Duodenal mucosa (tissue), 2 donors: ENCODE measurements around the gene OS9.
"Not testable (repeated sequence)": the region's sequence is repeated elsewhere in the genome, so short reads cannot be mapped to it uniquely, and the experiment has no call there.

Experiments used
- H3K27ac ChIP-seq: one replicate; pipeline ENCODE4 v1.7.0; 2013; ENCODE audit warnings: low read depth, low read length
- H3K27me3 ChIP-seq, 2 donors: one replicate each; pipeline ENCODE4 v1.7.0; 2013; ENCODE audit warnings: low read length in 2 of 2, control low read depth in 1 of 2; ENCODE audit not compliant: insufficient read depth in 2 of 2, control insufficient read depth in 1 of 2
- H3K36me3 ChIP-seq, 2 donors: one replicate each; pipeline ENCODE4 v1.7.0; 2013; ENCODE audit warnings: low read length in 2 of 2, control low read depth in 1 of 2; ENCODE audit not compliant: insufficient read depth in 2 of 2, control insufficient read depth in 1 of 2
- H3K4me1 ChIP-seq, 2 donors: one replicate each; pipeline ENCODE4 v1.7.0; 2013; ENCODE audit warnings: low read length in 2 of 2, control low read depth in 1 of 2; ENCODE audit not compliant: insufficient read depth in 2 of 2, control insufficient read depth in 1 of 2
- H3K4me3 ChIP-seq, 2 donors: one replicate each; pipeline ENCODE4 v1.7.0; 2013; ENCODE audit warnings: low read length in 2 of 2, low read depth in 1 of 2
- H3K9ac ChIP-seq, 2 donors: one replicate each; pipeline ENCODE4 v1.7.0; 2013; ENCODE audit warnings: low read length in 2 of 2, low read depth in 1 of 2
- H3K9me3 ChIP-seq, 2 donors: one replicate each; pipeline ENCODE4 v1.7.0; 2013; ENCODE audit warnings: low read length in 2 of 2, control low read depth in 1 of 2; ENCODE audit not compliant: control insufficient read depth in 1 of 2

The OS9 gene, protein sequence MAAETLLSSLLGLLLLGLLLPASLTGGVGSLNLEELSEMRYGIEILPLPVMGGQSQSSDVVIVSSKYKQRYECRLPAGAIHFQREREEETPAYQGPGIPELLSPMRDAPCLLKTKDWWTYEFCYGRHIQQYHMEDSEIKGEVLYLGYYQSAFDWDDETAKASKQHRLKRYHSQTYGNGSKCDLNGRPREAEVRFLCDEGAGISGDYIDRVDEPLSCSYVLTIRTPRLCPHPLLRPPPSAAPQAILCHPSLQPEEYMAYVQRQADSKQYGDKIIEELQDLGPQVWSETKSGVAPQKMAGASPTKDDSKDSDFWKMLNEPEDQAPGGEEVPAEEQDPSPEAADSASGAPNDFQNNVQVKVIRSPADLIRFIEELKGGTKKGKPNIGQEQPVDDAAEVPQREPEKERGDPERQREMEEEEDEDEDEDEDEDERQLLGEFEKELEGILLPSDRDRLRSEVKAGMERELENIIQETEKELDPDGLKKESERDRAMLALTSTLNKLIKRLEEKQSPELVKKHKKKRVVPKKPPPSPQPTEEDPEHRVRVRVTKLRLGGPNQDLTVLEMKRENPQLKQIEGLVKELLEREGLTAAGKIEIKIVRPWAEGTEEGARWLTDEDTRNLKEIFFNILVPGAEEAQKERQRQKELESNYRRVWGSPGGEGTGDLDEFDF

GRCh38 chr12:57693659-57694458 lies at the start of gene OS9:
Gene OS9, plus strand, starts transcription at chr12:57694132. Its CDS starts 30 bp downstream, at chr12:57694162.
- Histone ChIP-seq H3K27ac (no peak within 1 kb of the TSS), H3K27me3 (no peaks in the 10 kb centered on the region), H3K9me3 (no peaks in the 10 kb centered on the region), H3K4me3 (peak within 1 kb of the TSS; percentile 94 to 100), H3K36me3 (peaks cover 20 to 27% of the 10 kb centered on the region in 2 donors), H3K4me1 (peaks cover 14 to 16% of the 10 kb centered on the region in 2 donors), H3K9ac (peak within 1 kb of the TSS; percentile 88 to 93)

GRCh38 chr12:57645990-57646658 lies 47.8 kb upstream of the OS9 start:
- not testable (repeated sequence) for H3K9me3 ChIP-seq, H3K36me3 ChIP-seq, H3K4me3 ChIP-seq, H3K27me3 ChIP-seq, H3K9ac ChIP-seq, H3K27ac ChIP-seq, H3K4me1 ChIP-seq

- H3K9me3 ChIP-seq, H3K4me1 ChIP-seq, H3K9ac ChIP-seq, H3K27me3 ChIP-seq, H3K27ac ChIP-seq, H3K4me3 ChIP-seq, H3K36me3 ChIP-seq: not testable (repeated sequence)
Observed at GRCh38 chr12:57646659-57647049, 47.3 kb upstream of the OS9 start.

- Histone ChIP-seq H3K4me1 (no peaks in the 10 kb centered on the region), H3K36me3 (no peaks in the 10 kb centered on the region), H3K27me3 (no peaks in the 10 kb centered on the region), H3K27ac (no peak overlapping the region), H3K4me3 (no peak overlapping the region), H3K9ac (no peak overlapping the region), H3K9me3 (no peaks in the 10 kb centered on the region)
Observed at GRCh38 chr12:57654042-57654441, 39.9 kb upstream of the OS9 start.

DNA sequence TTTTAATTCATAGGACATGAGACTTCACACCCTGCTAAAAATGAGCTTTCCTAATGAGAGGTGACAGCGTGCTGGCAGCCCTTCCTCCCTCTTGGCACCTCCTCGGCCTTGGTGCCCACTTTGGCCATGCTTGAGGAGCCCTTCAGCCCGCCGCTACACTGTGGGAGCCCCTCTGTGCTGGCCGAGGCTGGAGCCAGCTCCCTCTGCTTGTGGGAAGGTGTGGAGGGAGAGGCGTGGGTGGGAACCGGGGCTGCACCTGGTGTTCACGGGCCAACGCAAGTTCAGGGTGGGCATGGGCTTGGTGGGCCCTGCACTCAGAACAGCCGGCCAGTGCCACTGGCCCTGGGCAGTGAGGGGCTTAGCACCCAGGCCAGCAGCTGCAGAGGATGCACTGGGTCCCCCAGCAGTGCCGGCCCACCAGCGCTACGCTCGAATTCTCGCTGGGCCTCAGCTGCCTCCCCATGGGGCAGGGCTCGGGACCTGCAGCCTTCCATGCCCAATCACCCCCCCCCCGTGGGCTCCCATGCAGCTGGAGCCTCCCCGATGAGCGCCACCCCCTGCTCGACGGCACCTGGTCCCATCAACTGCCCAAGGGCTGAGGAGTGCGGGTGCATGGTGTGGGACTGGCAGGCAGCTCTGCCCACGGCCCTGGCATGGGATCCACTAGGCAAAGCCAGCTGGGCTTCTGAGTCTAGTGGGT lies 38.2 kb upstream of the OS9 start:
- no peak overlapping the region for H3K27ac ChIP-seq
- H3K4me3 ChIP-seq, result no peak overlapping the region
- H3K4me1 ChIP-seq, result no peaks in the 10 kb centered on the region
- no peaks in the 10 kb centered on the region for H3K36me3 ChIP-seq
- H3K9me3 ChIP-seq, result no peaks in the 10 kb centered on the region
- H3K9ac ChIP-seq, result no peak overlapping the region
- H3K27me3 ChIP-seq, result no peaks in the 10 kb centered on the region

- H3K9ac ChIP-seq, H3K9me3 ChIP-seq, H3K27ac ChIP-seq, H3K4me3 ChIP-seq, H3K4me1 ChIP-seq, H3K36me3 ChIP-seq, H3K27me3 ChIP-seq: not testable (repeated sequence)
Observed at GRCh38 chr12:57656408-57656807, 37.5 kb upstream of the OS9 start.

DNA sequence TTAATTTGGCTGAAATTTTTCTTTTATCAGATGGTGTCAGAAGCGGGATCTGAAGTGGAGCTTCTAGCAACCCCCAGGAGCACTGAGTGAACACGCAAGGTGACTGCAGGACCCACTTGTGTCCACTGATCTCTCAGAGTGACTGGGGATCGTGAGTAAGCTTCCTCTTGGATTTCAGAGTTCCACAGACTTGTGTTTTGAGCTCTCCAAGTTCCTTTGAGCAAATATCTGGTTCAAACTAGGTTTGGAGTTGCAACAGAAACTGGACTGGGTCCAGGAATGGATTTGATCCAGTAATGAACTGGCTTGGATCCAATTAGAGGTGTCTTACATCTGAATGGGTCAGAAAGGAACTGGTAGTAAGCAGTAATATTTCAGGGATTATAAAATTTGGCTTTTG lies 36.2 kb upstream of the OS9 start:
- Histone ChIP-seq H3K4me3 (no peak overlapping the region), H3K27ac (no peak overlapping the region), H3K27me3 (no peaks in the 10 kb centered on the region), H3K4me1 (no peaks in the 10 kb centered on the region), H3K9me3 (peaks cover 0 to 2% of the 10 kb centered on the region in 2 donors), H3K9ac (no peak overlapping the region), H3K36me3 (no peaks in the 10 kb centered on the region)

- H3K9me3 ChIP-seq, result peaks cover 0 to 2% of the 10 kb centered on the region in 2 donors
- H3K27ac ChIP-seq, result no peak overlapping the region
- H3K4me1 ChIP-seq, result no peaks in the 10 kb centered on the region
- H3K4me3 ChIP-seq, result no peak overlapping the region
- H3K9ac ChIP-seq, result no peak overlapping the region
- no peaks in the 10 kb centered on the region for H3K27me3 ChIP-seq
- H3K36me3 ChIP-seq, result no peaks in the 10 kb centered on the region
Observed at GRCh38 chr12:57658890-57659289, 35.0 kb upstream of the OS9 start.

DNA sequence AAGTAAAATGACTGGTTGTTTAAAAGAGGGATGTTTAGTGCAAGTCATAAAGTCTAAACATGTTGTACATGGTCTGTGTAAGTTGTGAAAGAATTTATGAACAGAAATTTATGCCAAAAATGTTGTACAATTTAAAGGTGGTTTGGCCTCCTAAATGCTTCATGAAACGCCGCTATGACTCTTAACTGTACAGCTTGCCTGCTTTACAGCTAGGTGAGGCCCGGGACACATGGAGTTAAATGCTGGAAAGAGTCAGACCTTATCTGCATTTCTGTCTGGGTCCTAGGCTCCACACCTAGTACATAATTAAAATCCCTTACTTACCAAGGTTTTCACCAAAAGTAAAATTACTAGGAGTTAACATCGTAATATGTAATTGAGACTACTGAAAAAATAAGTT lies 32.6 kb upstream of the OS9 start:
- no peaks in the 10 kb centered on the region for H3K36me3 ChIP-seq
- H3K9me3 ChIP-seq, result peaks cover 0 to 2% of the 10 kb centered on the region in 2 donors
- no peaks in the 10 kb centered on the region for H3K4me1 ChIP-seq
- no peak overlapping the region for H3K9ac ChIP-seq
- no peak overlapping the region for H3K4me3 ChIP-seq
- no peaks in the 10 kb centered on the region for H3K27me3 ChIP-seq
- H3K27ac ChIP-seq, result no peak overlapping the region
